Measurements from ENCODE around the gene ZNF783. TPM values are rescaled to one million over a fixed set of nuclear protein-coding genes. Genes with fewer than 3 reads are reported as not detected.
"Not testable (repeated sequence)": the region's sequence is repeated elsewhere in the genome, so short reads cannot be mapped to it uniquely, and the experiment has no call there.

The ZNF783 gene
- 4.4 and 4.8 TPM in 2 replicates for total RNA-seq (2014; rRNA removed; shearing (Covaris generic))
- 5.8 and 8.4 TPM in 2 replicates for polyA plus RNA-seq (2015; cell fraction: cytosol; rRNA removed)
- 34.4 and 42.2 TPM in 2 replicates for polyA plus RNA-seq (2015; cell fraction: nucleus; rRNA removed)

DNA sequence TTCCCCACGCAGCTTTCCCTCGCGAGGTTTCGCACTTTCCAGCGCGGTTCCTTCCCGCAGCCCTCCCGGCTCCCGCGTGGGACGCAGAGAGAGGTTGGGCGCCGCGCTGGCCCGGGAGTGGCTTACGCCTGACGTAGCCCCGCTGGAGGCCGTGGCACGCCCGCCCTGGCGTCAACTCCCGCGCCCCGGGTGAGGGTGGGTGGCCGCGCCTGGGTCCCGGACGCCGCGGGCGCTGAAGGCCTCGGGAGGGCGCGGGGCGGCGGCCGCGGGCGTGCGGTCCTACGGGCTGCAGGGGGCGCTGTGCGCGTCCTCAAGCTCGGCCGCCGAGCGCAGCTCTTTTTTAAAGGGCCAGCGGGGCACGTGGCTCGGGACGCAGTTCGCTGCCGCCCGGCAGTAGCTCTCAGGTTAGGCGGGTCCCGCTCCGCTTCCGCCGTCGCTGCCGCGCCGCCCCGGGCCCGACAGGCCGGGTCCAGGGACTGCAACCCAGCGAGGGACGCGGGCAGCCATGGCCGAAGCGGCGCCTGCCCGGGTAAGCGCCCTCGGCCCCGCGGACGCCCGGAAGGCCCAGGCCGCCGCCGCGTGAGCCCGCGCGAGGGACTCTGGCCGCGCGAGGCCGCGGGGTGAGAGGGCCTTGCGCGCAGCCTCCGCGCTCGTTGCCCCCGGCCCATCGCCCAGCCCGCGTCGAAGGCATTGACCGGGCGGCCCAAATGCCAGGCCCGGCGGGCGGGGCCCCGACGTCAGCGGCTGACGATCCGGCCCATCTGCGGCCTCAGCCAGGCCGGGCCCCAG is at the start of gene ZNF783:
Gene ZNF783 (plus strand): TSS at position 368 of the 789 bp plus-strand sequence. CDS start 138 bp downstream, at position 506.
- in situ Hi-C loops (cut with HindIII; ENCODE audit: low pct_unique_long_range_greater_than_20kb, low sequenced_read_pairs): no loop called here
- DNase-seq (ENCODE audit: low read depth, low spot score): peak; percentile 82

- in situ Hi-C loops (cut with HindIII; ENCODE audit: low pct_unique_long_range_greater_than_20kb, low sequenced_read_pairs): no loop called here
- peak; percentile 30 for DNase-seq (ENCODE audit: low read depth, low spot score)
These were observed 47.8 kb upstream of the ZNF783 start for GRCh38 chr7:149214020-149214720.

- DNase-seq (ENCODE audit: low read depth, low spot score): no peak
These were observed 45.6 kb upstream of the ZNF783 start for GRCh38 chr7:149216402-149216801.

GRCh38 chr7:149217570-149217969 is 44.4 kb upstream of the ZNF783 start:
- DNase-seq (ENCODE audit: low read depth, low spot score): no peak

More at GRCh38 chr7:149216402-149216801, 45.6 kb upstream of the ZNF783 start:
- in situ Hi-C loops (cut with HindIII; ENCODE audit: low pct_unique_long_range_greater_than_20kb, low sequenced_read_pairs): no loop called here

DNA sequence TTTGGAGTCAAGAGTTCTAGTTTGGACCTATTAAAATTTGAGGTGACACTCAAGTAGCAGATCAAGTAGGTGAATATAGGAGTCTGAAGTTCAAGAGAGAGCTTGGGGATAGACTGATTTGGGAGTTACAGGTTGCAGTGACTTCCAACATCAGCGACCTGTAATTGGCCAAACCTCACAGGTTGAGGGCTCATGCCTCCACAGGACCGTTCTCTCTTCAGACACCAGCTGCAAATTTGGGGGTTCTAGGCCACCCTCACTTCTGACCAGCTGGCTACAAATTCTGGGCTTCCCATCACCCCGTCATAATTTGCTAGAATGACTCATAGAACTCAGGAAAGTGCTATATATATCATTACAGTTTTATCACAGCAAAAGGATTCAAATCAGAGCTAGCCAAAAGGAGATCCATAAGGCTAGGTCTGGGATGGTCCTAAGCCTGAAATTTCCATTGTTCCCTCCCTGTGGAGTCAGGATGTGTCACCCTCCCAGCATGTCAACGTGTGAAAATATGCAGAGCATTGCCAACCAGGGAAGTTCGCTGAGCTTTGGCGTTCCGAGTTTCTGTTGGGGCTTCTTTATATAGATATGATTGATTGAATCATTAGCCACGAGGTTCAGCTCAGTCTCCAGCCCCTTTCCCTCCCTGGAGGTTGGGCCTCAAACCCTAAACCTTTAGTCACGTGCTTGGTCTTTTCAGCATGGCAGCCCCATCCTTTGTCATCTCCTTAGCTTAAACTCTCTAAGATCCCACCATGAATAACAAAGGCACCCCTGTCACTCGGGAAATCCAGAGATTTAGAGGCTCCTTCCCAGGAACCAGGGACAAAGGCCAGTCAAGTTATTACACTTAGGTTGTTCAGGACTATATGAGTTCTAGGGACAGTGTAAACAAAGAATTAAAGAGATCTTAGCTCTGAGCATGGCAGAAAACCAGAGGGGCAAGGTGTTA is 43.3 kb upstream of the ZNF783 start:
- no peak for DNase-seq (ENCODE audit: low read depth, low spot score)
- in situ Hi-C loops (cut with HindIII; ENCODE audit: low pct_unique_long_range_greater_than_20kb, low sequenced_read_pairs): no loop called here

More at GRCh38 chr7:149217570-149217969, 44.4 kb upstream of the ZNF783 start:
- in situ Hi-C loops (cut with HindIII; ENCODE audit: low pct_unique_long_range_greater_than_20kb, low sequenced_read_pairs): no loop called here

- in situ Hi-C loops (cut with HindIII; ENCODE audit: low pct_unique_long_range_greater_than_20kb, low sequenced_read_pairs): no loop called here
- no peak for DNase-seq (ENCODE audit: low read depth, low spot score)
These were observed 41.5 kb upstream of the ZNF783 start for GRCh38 chr7:149220534-149220933.

DNA sequence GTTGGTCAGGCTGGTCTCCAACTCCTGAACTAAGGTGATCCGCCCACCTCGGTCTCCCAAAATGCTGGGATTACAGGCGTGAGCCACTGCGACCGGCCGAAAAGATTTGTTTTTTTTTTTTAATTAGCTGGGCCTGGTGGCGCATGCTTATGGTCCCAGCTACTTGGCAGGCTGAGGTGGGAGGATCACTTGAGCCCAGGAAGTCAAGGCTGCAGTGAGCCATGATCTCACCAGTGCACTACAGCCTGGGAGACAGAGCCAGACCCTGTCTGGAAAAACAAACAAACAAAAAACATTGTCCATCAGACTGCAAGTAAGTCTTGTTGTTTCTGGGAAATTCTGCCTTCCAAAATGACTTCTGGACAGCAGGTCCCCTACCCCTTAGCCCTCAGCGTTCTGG is 38.8 kb upstream of the ZNF783 start:
- in situ Hi-C loops (cut with HindIII; ENCODE audit: low pct_unique_long_range_greater_than_20kb, low sequenced_read_pairs): no loop called here
- DNase-seq (ENCODE audit: low read depth, low spot score): no peak

GRCh38 chr7:149223761-149224160 is 38.2 kb upstream of the ZNF783 start:
- in situ Hi-C loops (cut with HindIII; ENCODE audit: low pct_unique_long_range_greater_than_20kb, low sequenced_read_pairs): no loop called here
- no peak for DNase-seq (ENCODE audit: low read depth, low spot score)

- no peak for DNase-seq (ENCODE audit: low read depth, low spot score)
- in situ Hi-C loops (cut with HindIII; ENCODE audit: low pct_unique_long_range_greater_than_20kb, low sequenced_read_pairs): no loop called here
These were observed 37.6 kb upstream of the ZNF783 start for GRCh38 chr7:149224352-149224751.

DNA sequence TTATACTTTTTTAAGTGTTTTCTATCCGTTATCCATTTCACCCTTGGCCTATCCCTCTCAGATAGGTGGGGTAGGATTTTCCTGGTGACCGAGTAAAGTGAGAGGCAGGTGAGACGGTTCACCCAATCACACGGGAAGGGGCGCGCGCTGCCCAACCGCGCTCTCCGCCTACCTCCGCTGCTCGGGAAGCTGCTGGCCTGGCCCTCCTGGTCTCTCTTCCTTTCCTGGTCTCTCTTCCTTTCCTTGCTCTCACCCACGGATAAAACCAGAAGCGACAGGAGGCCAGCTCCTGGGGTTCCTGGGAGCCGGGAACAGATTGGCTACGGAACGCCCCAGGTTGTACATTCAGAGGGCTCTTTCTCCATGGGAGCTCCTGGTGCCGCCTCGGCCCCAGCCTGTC is 36.9 kb upstream of the ZNF783 start:
- no peak for DNase-seq (ENCODE audit: low read depth, low spot score)
- in situ Hi-C loops (cut with HindIII; ENCODE audit: low pct_unique_long_range_greater_than_20kb, low sequenced_read_pairs): no loop called here

GRCh38 chr7:149225656-149226055 is 36.3 kb upstream of the ZNF783 start:
- no peak for DNase-seq (ENCODE audit: low read depth, low spot score)

DNA sequence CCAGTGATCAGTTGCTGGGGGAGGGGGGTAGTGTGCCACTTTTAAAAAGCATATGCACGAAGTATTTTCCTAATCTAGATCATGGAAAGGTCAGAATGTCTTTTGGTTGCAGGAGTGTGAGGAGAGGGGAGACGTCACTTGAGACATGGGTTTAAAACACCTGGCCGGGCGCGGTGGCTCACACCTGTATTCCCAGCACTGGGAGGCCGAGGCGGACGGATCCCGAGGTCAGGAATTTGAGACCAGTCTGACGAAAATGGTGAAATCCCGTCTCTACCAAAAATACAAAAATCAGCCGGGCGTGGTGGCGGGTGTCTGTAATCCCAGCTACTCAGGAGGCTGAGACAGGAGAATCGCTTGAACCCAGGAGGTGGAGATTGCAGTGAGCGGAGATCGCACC is 35.6 kb upstream of the ZNF783 start:
- DNase-seq (ENCODE audit: low read depth, low spot score); in situ Hi-C loops (cut with HindIII; ENCODE audit: low pct_unique_long_range_greater_than_20kb, low sequenced_read_pairs): not testable (repeated sequence)

More at GRCh38 chr7:149225656-149226055, 36.3 kb upstream of the ZNF783 start:
- in situ Hi-C loops (cut with HindIII; ENCODE audit: low pct_unique_long_range_greater_than_20kb, low sequenced_read_pairs): no loop called here

- in situ Hi-C loops (cut with HindIII; ENCODE audit: low pct_unique_long_range_greater_than_20kb, low sequenced_read_pairs): no loop called here
- no peak for DNase-seq (ENCODE audit: low read depth, low spot score)
These were observed 35.0 kb upstream of the ZNF783 start for GRCh38 chr7:149226840-149227494.

- DNase-seq (ENCODE audit: low read depth, low spot score): no peak
- in situ Hi-C loops (cut with HindIII; ENCODE audit: low pct_unique_long_range_greater_than_20kb, low sequenced_read_pairs): no loop called here
These were observed 33.0 kb upstream of the ZNF783 start for GRCh38 chr7:149228831-149229471.

- no peak for DNase-seq (ENCODE audit: low read depth, low spot score)
- in situ Hi-C loops (cut with HindIII; ENCODE audit: low pct_unique_long_range_greater_than_20kb, low sequenced_read_pairs): no loop called here
These were observed 32.5 kb upstream of the ZNF783 start for GRCh38 chr7:149229526-149229925.

GRCh38 chr7:149232362-149232761 is 29.6 kb upstream of the ZNF783 start:
- in situ Hi-C loops (cut with HindIII; ENCODE audit: low pct_unique_long_range_greater_than_20kb, low sequenced_read_pairs): no loop called here
- no peak for DNase-seq (ENCODE audit: low read depth, low spot score)

All from SK-MEL-5 (cell line).